H1 (cell line): Measurements from ENCODE around the gene PTCH1.
A peak's percentile ranks its signal among the peaks of the same experiment; 100 is the strongest.

ENCODE experiments used
- ATF2 ChIP-seq: IDR thresholded peaks from 2 replicates; pipeline ENCODE4 v1.6.1; 2012; ENCODE audit warnings: low read length, inconsistent platforms
- CTCF ChIP-seq, 3 experiments: IDR thresholded peaks; 1 replicate in 2 of 3; 2 replicates in 1 of 3; pipeline versions ENCODE4 v1.5.1 to v1.6.1; 2011; ENCODE audit warnings: low read length in 3 of 3, mild to moderate bottlenecking in 3 of 3, inconsistent platforms in 2 of 3, low read depth in 1 of 3, moderate library complexity in 1 of 3; ENCODE audit not compliant: insufficient read depth in 1 of 3; ENCODE audit errors: control extremely low read depth in 1 of 3
- EZH2 ChIP-seq: fragments of 200-600 bp; sonication (generic); IDR thresholded peaks from 2 replicates; pipeline ENCODE4 v1.7.1; 2012; ENCODE audit warnings: low read depth, mild to moderate bottlenecking, moderate library complexity, low read length, inconsistent platforms; ENCODE audit not compliant: severe bottlenecking
- FOSL1 ChIP-seq: IDR thresholded peaks from 2 replicates; pipeline ENCODE4 v1.6.1; 2011; ENCODE audit warnings: mild to moderate bottlenecking, low read depth, low read length, moderate library complexity; ENCODE audit not compliant: insufficient read depth
- JUN ChIP-seq: IDR thresholded peaks from 2 replicates; pipeline ENCODE4 v1.6.1; 2011; ENCODE audit warnings: low read depth, mild to moderate bottlenecking, improper control_type of control experiment, low read length
- MAX ChIP-seq: IDR thresholded peaks from 2 replicates; pipeline ENCODE4 v1.6.1; 2012; ENCODE audit warnings: inconsistent platforms
- NANOG ChIP-seq: IDR thresholded peaks from 2 replicates; pipeline ENCODE4 v1.6.1; 2011; ENCODE audit warnings: low read length, low read depth, mild to moderate bottlenecking, inconsistent platforms; ENCODE audit not compliant: insufficient read depth, poor library complexity, severe bottlenecking
- SIN3A ChIP-seq, 2 experiments: IDR thresholded peaks in 1 of 2; conservative IDR thresholded peaks in 1 of 2; 2 replicates each; pipeline ENCODE4 v1.6.1; 2011 to 2012; ENCODE audit warnings: low read length in 2 of 2, improper control_type of control experiment in 1 of 2, low read depth in 1 of 2, mild to moderate bottlenecking in 1 of 2
- SUZ12 ChIP-seq: fragments of 200-600 bp; sonication (generic); IDR thresholded peaks from 2 replicates; pipeline ENCODE4 v1.6.1; 2012; ENCODE audit warnings: mild to moderate bottlenecking, inconsistent platforms, low read length, moderate library complexity, mixed read lengths
- TBP ChIP-seq: IDR thresholded peaks from 2 replicates; pipeline ENCODE4 v1.6.1; 2011; ENCODE audit warnings: low read depth, low read length, improper control_type of control experiment
- TCF12 ChIP-seq: IDR thresholded peaks from 2 replicates; pipeline ENCODE4 v1.6.1; 2011; ENCODE audit warnings: low read depth, mild to moderate bottlenecking, low read length

GRCh38 chr9:95516734-95517558, at the start of gene PTCH1:
- peak; percentile 55 for TF ChIP-seq MAX
- no peak for TF ChIP-seq NANOG
- no peak for TF ChIP-seq CTCF (IDR thresholded peaks at IDR 0.05; ENCODE audit: control extremely low read depth in 1 of 3, insufficient read depth in 1 of 3, low read depth in 1 of 3, low read length in 3 of 3)
- peak; percentile 85 for TF ChIP-seq EZH2
- no peak for TF ChIP-seq FOSL1
- no peak for TF ChIP-seq TBP
- peak; percentile 76 for TF ChIP-seq SUZ12
- no peak for TF ChIP-seq ATF2
- TF ChIP-seq SIN3A (conservative IDR thresholded peaks at IDR 0.05 in 1 of 2, IDR thresholded peaks at IDR 0.05 in 1 of 2; ENCODE audit: low read depth in 1 of 2, low read length in 2 of 2): 0 out of 4 replicates have a peak, but pooled peaks of 1 of the 2 experiments have one; percentile 57
- TF ChIP-seq TCF12: no peak
- TF ChIP-seq JUN: no peak
